Kasumi-1 (cell line): ENCODE results near the gene CREBL2.
"Not testable (repeated sequence)": the region's sequence is repeated elsewhere in the genome, so short reads cannot be mapped to it uniquely, and the experiment has no call there.

Experiments used
- DNase-seq, 2 experiments: peaks; one replicate each; lab custom pipeline; 2025; lab: John Stamatoyannopoulos, UW

The CREBL2 gene

GRCh38 chr12:12636641-12637040 is 25.0 kb downstream of the CREBL2 start:
- DNase-seq: no peak

- DNase-seq: not testable (repeated sequence)
These were observed 28.3 kb downstream of the CREBL2 start for GRCh38 chr12:12639995-12640394.

- DNase-seq: no peak
These were observed 30.0 kb downstream of the CREBL2 start for GRCh38 chr12:12641650-12642049.

- no peak for DNase-seq
These were observed 31.2 kb downstream of the CREBL2 start for GRCh38 chr12:12642916-12643315.

GRCh38 chr12:12645485-12645884 is 33.8 kb downstream of the CREBL2 start:
- DNase-seq: no peak

GRCh38 chr12:12645968-12646367 is 34.3 kb downstream of the CREBL2 start:
- DNase-seq: not testable (repeated sequence)

GRCh38 chr12:12646483-12647072 is 34.9 kb downstream of the CREBL2 start:
- no peak for DNase-seq

GRCh38 chr12:12648284-12648683 is 36.6 kb downstream of the CREBL2 start:
- DNase-seq: no peak

- no peak for DNase-seq
These were observed 37.4 kb downstream of the CREBL2 start for GRCh38 chr12:12648951-12649650.

GRCh38 chr12:12651752-12652151 is 40.1 kb downstream of the CREBL2 start:
- DNase-seq: no peak

GRCh38 chr12:12652704-12653103 is 41.0 kb downstream of the CREBL2 start:
- DNase-seq: not testable (repeated sequence)

- no peak for DNase-seq
These were observed 42.2 kb downstream of the CREBL2 start for GRCh38 chr12:12653922-12654321.

- no peak for DNase-seq
These were observed 43.2 kb downstream of the CREBL2 start for GRCh38 chr12:12654691-12655460.

GRCh38 chr12:12660201-12660600 is 48.5 kb downstream of the CREBL2 start:
- no peak for DNase-seq

GRCh38 chr12:12661086-12661856 is 49.6 kb downstream of the CREBL2 start:
- no peak for DNase-seq

- no peak for DNase-seq
These were observed 52.1 kb downstream of the CREBL2 start for GRCh38 chr12:12663644-12664294.

GRCh38 chr12:12665194-12665593 is 53.5 kb downstream of the CREBL2 start:
- no peak for DNase-seq

- DNase-seq: no peak
These were observed 56.3 kb downstream of the CREBL2 start for GRCh38 chr12:12668005-12668404.

- DNase-seq: no peak
These were observed 57.3 kb downstream of the CREBL2 start for GRCh38 chr12:12669020-12669419.

GRCh38 chr12:12671850-12672660 is 60.4 kb downstream of the CREBL2 start:
- no peak for DNase-seq

- no peak for DNase-seq
These were observed 61.6 kb downstream of the CREBL2 start for GRCh38 chr12:12673296-12673695.
